ENCODE data around the gene GRM4. TPM values are rescaled to one million over a fixed set of nuclear protein-coding genes. Genes with fewer than 3 reads are reported as not detected.

Gene GRM4
- total RNA-seq, 4 donors from 2014 or later, result 0.35 to 2.2 TPM; not detected in 2

DNA sequence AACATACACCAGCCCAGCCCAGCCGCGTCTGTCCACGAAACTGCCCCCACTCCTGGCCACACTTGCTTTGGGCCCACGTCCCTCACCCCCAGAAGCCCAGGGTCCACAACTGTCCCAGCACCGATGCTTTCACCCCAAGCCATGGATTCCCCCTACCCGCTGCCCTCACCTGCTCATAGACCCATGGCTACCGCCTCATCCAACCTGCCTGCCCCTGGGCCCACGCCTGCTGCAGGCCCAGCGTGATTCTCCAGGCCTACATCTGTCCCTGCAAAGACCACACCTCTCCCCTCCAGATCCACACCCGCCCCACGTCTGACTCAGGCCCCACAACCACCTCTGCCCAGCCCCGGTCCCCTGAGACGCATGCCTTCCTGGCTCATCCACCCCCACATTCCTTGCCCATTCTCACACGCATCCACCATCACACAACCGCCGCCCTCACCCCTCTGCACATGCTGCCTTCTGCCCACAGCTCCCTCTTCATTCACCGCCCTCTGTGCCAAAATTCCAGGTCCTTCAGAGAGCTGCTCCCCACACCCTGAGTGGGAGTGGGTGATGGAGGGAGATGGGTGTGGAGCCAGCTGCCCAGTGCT, 86.7 kb downstream of the GRM4 start:
- Histone ChIP-seq H3K4me3 (no peak overlapping the region), H3K27ac (no peak overlapping the region), H3K9me3 (no peaks in the 10 kb centered on the region), H3K36me3 (no peaks in the 10 kb centered on the region), H3K4me1 (no peaks in the 10 kb centered on the region), H3K27me3 (no peaks in the 10 kb centered on the region)
- TF ChIP-seq, protein P1, sequence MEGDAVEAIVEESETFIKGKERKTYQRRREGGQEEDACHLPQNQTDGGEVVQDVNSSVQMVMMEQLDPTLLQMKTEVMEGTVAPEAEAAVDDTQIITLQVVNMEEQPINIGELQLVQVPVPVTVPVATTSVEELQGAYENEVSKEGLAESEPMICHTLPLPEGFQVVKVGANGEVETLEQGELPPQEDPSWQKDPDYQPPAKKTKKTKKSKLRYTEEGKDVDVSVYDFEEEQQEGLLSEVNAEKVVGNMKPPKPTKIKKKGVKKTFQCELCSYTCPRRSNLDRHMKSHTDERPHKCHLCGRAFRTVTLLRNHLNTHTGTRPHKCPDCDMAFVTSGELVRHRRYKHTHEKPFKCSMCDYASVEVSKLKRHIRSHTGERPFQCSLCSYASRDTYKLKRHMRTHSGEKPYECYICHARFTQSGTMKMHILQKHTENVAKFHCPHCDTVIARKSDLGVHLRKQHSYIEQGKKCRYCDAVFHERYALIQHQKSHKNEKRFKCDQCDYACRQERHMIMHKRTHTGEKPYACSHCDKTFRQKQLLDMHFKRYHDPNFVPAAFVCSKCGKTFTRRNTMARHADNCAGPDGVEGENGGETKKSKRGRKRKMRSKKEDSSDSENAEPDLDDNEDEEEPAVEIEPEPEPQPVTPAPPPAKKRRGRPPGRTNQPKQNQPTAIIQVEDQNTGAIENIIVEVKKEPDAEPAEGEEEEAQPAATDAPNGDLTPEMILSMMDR (IDR thresholded peaks at IDR 0.05), result no peak
- TF ChIP-seq POLR2A (IDR thresholded peaks at IDR 0.05), result no peak
- intact Hi-C loops (cut with DNase I; ENCODE audit: low total_unique reads), result no loop called here
- peak in 1 of 2 donors; percentile 25 for DNase-seq

DNA sequence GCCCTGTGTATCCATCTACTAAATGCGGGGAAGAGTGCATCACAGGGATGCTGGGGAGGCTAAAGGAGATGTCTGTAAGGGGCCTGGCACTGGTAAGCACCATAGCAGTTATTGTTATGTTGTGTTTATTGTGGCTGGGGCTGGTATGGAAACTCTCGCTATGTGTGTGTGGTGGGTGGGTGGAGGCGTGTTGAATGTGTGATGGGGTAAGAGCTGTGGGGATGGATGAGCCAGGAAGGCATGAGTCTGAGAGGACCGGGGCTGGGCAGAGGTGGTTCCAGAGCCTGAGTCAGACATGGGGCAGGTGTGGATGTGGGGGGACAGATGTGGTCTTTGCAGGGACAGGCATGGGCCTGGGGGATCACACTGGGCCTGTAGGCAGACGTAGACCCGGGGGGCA, 88.1 kb downstream of the GRM4 start:
- H3K27me3 ChIP-seq, result no peaks in the 10 kb centered on the region
- H3K27ac ChIP-seq, result no peak overlapping the region
- intact Hi-C loops (cut with DNase I; ENCODE audit: low total_unique reads), result no loop called here
- no peaks in the 10 kb centered on the region for H3K36me3 ChIP-seq
- DNase-seq, result no peak
- no peak for TF ChIP-seq POLR2A (IDR thresholded peaks at IDR 0.05)
- TF ChIP-seq, protein P1 (IDR thresholded peaks at IDR 0.05), result no peak
- H3K9me3 ChIP-seq, result no peaks in the 10 kb centered on the region
- H3K4me1 ChIP-seq, result no peaks in the 10 kb centered on the region
- H3K4me3 ChIP-seq, result no peak overlapping the region

DNA sequence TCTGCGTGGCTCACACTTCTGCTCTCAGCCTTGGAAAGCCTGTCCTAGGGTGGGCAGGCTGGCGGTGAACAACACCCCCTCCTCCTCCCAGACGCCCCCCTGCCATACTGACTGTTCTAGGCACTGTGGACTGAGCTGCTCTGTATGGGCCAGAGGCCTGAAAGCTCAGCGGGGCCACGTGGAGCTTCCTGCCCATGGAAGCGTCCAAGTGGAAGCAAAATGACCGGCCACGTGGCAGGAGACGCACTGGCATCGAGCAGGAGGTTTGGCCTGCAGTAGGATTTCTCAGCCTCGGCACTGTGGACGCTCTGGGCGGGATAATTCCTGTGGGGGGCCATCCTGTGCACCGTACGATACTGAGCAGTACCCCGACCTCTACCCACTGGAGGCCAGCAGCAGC, 88.7 kb downstream of the GRM4 start:
- DNase-seq, result no peak
- Histone ChIP-seq H3K27ac (peak overlapping the region; percentile 42 to 79), H3K4me3 (no peak overlapping the region), H3K9me3 (no peaks in the 10 kb centered on the region), H3K4me1 (no peaks in the 10 kb centered on the region), H3K27me3 (no peaks in the 10 kb centered on the region), H3K36me3 (no peaks in the 10 kb centered on the region)
- TF ChIP-seq POLR2A (IDR thresholded peaks at IDR 0.05), result no peak
- TF ChIP-seq, protein P1 (IDR thresholded peaks at IDR 0.05), result no peak
- intact Hi-C loops (cut with DNase I; ENCODE audit: low total_unique reads), result no loop called here

DNA sequence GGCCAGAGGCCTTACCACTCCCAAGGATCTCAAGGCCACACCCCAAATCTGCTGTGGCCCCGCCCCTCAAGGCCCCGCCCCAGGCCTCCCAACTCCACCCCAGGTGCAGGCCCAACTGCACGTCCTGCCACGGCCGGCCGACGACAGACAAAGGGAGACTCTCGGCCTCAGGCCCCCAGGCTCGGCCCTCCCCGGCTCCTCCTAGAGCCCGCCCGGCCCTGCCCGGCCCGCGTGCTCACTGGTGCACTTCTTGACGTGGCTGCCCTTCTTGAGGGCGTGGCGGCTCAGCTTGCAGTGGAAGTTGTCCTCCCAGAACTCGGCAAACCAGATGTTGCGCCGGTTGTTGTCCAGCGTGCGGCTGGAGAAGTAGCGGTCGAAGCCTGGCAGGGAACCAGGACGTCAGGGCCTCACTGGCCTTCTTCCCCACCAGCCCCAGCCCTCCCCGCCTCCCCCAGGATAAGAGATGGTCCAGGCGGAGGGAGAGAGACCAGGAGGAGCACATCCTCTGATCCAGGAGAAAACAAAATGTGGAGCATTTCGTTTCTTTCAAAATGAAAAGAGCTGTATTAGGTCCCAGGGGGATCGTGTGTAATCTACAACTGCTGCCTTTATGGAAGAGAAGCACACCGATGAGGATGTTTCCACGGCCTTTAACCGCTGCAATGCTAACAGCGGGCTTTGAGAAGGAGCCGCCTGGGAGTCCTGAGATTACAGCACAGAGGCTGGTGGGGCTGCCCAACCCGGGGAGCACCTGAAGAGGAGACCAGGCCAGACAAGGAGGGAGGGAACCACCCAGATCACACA, 89.4 kb downstream of the GRM4 start:
- Histone ChIP-seq H3K27ac (peak overlapping the region; percentile 42 to 79), H3K4me1 (no peaks in the 10 kb centered on the region), H3K9me3 (no peaks in the 10 kb centered on the region), H3K36me3 (no peaks in the 10 kb centered on the region), H3K27me3 (no peaks in the 10 kb centered on the region), H3K4me3 (peak overlapping the region in 1 of 2 donors; percentile 25)
- intact Hi-C loops (cut with DNase I; ENCODE audit: low total_unique reads), result no loop called here
- TF ChIP-seq POLR2A (IDR thresholded peaks at IDR 0.05), result peak in 1 of 2 donors; percentile 44
- TF ChIP-seq, protein P1 (IDR thresholded peaks at IDR 0.05), result no peak
- DNase-seq, result peak; percentile 80 to 87

DNA sequence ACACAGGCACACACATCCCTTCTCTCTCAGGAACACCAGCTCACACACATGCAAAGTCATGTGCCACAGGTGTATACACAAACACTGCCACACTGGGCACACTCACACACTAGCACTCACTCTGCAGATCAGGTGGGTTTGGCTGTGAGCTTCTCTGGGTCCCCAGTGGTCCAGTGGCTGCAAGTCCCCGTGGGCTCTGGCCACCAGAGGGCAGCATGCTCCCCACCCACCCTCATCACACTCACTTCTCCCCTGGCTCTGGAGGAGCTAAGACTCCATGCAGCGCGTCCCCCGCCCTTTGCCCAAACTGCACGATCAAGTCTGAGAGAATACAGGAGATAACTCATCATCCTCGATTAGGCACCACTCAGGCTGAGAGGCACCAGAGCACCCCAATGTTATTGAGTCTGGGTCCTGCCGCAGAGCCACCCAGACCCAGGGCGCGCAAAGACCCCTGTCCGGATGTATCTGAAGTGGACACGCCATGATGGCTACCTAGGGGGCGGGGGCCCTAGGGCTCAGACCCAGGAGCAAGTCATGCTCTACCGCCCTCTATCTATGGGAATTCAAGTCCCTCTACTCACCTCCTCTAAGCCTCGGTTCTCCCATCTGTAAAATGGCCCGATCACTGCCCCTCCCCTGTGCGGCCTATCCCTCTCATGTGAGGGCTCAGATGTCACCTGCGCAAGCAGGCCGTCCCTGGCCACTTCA, 90.5 kb downstream of the GRM4 start:
- intact Hi-C loops (cut with DNase I; ENCODE audit: low total_unique reads), result no loop called here
- peak; percentile 46 to 50 for DNase-seq
- Histone ChIP-seq H3K4me3 (no peak overlapping the region), H3K9me3 (no peaks in the 10 kb centered on the region), H3K27me3 (no peaks in the 10 kb centered on the region), H3K36me3 (no peaks in the 10 kb centered on the region), H3K4me1 (no peaks in the 10 kb centered on the region), H3K27ac (peak overlapping the region; percentile 42 to 79)
- TF ChIP-seq, protein P1 (IDR thresholded peaks at IDR 0.05), result peak; percentile 41 to 67 (median 48)
- TF ChIP-seq POLR2A (IDR thresholded peaks at IDR 0.05), result no peak

All from uterus (tissue), 4 donors.